Kidney tubule cell (primary cell): ENCODE results near the gene PLXDC1.
"Not testable (repeated sequence)": the region's sequence is repeated elsewhere in the genome, so short reads cannot be mapped to it uniquely, and the experiment has no call there.

ENCODE experiments used
- DNase-seq: peaks from one replicate; pipeline ENCODE4 v3.0.0-alpha.2; 2018; ENCODE audit warnings: low spot score

The PLXDC1 gene

DNA sequence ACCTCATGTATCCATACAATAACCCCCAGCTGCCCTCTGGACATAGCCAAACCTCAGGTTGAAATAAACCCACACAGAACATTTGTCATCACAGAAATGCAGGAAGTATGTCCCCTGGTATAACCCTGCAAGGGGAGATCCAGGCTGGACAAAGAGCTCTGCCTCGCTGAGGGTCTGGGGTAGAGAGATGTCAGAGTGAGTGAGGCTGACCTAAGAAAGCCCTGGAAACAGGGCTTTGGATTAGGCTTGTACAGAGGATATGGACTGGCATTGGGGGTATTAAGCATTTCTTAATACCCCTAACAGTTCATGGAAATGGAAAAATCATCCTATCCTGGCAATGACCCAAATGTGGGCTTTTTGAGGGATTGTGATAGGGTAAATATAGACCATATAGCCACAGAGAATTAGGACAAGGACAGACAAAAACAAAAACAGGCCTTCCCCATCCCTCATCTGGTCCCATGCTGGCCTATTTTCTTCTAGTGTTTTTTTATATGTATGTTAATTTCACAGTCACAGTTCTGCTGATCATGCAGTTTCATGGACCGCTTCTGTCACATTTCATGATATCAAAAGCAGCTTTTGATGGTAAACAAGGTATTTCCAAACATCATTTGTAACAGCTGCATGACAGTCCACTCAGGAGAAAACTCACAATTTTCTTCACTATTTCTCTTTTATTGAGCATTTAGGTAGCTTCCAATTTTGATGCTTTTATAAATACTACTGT, 26.1 kb downstream of the PLXDC1 start:
- DNase-seq, result no peak

DNA sequence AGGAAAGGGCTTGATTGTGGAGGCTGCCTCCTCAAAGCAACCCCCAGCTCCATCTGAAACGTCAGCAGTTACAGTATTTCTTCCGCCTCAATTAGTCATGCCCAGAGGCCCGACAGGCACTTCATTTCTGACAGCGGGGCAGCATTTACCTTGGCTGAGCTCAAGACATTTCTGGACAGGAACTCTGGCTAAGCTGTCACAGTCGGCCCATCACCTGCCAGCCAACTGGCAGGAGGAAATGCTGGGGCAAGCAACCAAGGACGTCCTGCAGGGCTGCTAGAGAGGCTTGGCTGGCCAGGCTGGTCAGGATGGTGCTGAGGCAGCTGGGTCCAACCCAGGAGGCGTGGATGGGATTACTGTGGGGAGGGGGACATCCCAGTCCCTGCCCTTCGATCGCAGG, 27.8 kb downstream of the PLXDC1 start:
- no peak for DNase-seq

DNA sequence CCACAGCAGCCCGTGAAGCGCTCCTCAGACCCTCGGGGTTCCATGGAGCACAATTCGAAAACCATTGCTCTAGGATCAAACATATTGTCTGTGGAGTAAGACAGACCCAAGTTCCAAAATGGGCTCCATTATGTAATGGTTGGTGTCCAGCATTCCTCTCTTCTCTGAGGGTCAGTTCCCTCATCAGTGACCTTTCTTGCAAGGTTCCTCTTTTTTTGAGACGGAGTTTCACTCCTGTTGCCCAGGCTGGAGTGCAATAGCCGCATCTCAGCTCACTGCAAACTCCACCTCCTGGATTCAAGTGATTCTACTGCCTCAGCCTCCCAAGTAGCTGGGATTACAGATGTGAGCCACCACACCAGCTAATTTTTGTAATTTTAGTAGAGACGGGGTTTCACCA, 28.4 kb downstream of the PLXDC1 start:
- DNase-seq, result no peak

DNA sequence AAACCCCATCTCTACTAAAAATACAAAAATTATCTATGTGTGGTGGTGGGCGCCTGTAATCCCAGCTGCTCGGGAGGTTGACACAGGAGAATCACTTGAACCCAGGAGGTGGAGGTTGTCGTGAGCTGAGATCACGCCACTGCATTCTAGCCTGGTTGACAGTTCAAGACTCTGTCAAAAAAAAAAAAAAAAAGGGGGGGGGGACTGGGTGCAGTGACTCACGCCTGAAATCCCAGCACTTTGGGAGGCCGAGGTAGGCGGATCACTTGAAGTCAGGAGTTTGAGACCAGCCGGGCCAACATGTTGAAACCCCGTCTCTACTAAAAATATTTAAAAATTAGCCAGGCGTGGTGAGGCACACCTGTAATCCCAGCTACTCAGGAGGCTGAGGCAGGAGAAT, 29.5 kb downstream of the PLXDC1 start:
- not testable (repeated sequence) for DNase-seq

DNA sequence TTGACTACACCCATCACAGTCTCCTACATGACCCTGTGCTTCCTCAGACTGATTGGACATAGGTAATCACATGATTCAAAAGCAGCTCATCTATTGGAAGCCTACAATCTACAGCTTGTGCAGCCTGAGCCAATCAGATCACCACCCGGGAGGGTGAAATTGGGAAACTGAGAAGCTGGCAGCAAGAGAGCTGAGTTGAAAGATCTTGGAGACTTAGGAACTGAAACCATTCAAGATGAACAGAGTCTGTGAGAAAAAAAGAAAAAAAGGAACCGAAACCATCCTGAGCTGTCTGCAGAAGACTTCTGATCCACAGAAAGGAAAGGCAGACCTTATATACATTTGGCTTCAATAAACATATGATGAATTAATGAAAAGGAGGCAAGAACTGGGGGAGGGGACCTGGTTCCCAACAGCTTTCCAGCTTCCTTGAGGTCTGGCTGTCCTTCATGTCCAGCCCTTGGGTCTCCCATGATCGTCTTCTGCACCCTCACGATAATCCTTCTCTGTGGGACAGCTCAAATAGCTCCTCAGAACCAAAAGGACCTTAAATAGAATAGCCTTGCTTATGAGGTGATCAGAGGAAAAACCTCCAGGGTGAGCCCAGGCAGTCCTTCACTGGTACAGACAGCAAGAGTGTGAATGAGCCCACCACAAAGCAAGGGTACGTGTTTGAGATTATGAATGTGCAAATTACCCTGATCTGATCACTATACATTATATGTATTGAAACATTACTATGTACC, 32.6 kb downstream of the PLXDC1 start:
- no peak for DNase-seq

DNA sequence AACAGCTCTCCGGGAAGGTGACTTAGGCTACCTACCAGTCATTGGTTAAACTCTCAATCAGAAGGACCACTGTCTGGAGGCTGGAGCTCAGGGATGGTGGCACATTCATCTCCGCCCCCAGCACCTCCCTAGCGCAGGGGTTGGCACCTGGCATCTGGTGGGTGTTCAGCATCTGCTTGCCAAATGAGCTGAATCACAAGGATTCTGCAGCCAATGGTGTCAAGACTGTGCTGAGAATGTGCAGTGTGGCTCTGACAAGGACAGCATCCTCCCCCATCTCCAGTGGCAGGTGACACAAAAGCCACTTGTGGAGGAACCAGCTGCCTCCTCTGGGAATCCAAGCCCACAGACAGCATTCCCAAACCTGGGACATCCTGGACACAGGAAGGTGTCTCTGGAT, 35.2 kb downstream of the PLXDC1 start:
- DNase-seq, result no peak

DNA sequence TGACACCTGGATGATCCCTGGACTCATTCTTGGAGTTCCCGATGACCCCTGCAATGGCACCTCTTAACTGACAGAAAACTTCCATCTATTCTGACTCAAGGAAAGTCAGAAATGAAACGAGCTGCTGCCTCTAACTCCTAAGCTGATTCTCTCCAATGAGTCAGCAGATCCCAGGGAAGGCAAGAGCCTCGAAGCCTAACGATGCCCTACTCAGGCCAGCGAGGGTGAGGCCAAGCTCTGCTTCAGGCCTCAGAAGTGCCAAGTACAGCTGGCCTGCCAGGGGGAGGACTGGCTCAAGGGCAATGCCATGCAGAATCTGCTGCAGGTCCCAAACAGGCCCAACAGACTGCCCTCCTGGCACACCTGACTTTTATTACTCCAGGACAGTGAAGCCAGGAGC, 36.3 kb downstream of the PLXDC1 start:
- DNase-seq, result peak; percentile 25

DNA sequence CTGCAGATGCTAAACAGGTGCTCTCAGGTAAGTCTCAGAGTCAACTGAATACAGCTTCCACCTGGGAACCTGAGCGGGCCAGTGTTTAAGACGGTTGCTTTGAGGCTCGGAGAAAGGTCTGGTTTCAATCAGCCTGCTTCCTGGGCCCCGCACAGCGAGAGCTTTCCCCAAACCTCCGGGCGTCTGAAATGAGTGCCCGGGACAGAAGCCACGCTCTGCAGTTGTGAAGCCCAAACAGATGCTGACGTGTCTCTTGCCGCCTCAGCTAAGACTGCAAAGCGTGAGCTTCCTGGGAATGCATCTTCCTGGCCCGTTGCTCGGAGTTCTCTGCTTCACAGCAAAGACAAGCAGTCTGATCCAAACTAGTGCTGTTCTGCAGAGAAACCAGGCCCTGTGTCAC, 36.7 kb downstream of the PLXDC1 start:
- no peak for DNase-seq

DNA sequence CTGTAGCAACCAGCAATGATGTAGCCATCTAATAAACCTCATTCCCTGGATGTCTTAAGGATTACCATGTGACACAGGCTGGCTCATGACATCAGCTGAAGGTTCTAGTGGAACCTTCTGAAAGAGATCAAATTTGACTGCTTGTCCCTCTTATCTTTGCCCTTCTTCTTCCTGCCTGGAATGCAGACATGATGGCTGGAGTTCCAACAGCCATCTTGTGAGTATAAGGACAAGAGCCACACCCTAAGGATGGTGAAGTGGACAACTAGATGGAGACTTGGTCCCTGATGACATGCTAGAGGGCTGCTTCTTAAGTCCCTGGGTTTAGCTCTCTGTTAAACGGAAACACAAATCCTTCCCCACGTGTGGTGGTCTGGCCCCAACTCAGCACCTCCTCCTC, 37.6 kb downstream of the PLXDC1 start:
- no peak for DNase-seq

DNA sequence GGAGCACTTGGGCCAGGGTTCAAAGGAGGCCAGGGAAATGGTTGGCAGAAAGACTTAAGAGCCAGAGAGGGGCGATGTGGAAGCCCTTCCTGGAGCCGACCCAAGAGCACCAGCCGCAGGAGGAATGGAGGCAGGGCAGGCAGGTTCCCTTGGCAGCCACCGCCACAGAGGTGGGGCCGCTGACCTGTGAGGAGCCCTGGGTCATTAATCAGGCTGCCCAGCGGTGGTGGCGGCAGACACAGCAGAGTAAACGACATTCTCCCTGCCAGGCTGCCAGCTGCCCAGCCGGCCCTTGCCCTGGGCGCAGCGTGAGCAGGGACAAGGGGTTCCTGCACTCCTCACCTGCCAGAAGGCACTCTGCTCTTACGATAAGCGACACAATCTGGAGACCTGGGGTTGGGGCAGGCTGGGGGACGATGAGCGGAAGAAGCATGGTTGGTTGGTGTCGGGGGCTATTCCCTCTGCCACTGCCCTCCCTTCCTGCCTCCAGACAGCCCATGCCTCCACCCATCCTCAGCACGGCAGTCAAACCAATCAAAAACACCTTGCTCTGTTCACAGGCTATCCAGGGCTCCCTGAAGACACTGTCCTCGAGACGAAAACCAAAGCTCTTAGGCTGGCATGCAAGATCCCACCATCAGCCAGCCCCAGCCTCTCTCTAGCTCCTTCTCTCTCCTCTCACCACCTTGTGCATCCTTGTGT, 40.9 kb downstream of the PLXDC1 start:
- DNase-seq, result peak; percentile 14

DNA sequence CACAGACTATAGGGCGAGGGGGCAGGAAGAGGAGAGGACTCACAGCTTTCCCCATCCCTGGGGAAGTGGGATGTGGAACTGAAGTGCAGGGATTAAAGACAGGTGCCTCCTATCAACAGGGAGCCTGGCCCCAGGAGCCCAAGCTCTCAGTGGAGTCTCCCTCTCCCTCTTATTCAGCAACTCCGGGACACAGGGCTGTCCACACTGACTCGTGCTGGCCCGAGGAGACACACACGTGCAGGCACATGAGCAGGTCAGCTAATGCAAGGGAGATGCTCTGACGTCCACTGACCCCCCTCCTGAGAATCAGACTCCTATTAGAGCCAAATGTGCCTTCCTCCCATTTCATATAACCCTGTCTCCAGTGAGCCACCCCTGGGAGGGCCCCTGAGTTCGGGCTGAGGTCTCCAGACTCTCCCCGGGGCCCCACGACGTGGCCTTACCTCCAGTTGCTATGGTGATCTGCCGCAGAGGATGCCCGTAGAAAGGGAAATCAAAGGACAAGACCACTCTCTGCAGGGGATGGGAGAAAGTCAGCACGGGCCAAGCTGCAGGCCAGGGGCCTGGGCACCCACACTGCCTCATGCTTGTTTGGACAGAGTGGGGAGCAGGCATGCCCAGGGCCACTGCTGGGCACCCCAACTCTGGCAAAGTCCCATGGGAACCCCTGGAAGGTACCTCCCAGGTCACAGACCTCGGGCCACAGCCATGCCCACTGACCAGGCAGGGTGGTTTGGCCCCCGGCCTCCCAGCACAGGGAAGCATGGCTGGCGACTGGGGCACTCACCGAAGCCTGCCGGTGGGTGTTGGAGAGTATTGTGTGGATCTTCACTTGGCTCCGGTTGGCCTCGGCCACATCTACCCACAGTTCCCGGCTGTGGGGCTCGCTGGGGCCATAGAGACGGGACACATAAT, 42.7 kb downstream of the PLXDC1 start:
- DNase-seq, result no peak

DNA sequence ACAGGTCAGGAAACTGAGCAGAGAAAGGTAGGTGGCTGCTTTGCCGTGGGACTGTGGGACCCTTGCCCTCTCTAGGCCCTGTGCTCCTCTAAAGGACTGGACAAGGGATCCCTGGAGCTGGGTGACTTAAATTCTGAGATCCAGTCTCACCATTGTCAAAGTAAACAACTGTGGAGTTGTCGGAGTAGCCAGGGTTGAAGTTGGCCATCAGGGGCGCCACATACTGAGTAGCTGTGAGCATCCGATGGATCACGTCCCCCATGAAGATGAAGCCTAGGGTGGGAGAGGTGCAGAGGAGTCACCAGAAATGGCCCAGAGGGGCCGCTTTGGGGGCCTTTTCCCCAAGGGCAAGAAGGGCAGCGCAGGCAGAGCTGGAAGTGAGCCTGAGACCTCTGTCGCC, 43.5 kb downstream of the PLXDC1 start:
- DNase-seq, result no peak

DNA sequence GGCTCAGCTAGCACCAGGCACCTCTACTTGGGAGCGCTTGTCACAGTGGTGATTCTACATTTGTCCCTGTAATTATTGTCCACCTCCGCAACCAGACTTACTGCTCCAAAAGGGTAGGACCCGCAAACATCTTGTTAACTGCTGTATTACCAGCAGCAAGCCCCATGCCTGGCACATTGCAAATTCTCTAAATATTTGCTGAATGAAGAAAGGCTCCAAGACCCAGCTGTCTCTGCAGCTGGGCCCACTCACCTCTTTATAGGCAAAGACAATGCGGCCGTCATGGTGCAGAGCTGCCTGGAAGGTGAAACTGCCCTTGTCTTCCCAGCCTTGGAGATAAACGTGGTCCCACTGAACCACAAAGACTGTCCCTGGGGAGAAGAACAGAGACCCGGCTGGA, 44.3 kb downstream of the PLXDC1 start:
- no peak for DNase-seq

DNA sequence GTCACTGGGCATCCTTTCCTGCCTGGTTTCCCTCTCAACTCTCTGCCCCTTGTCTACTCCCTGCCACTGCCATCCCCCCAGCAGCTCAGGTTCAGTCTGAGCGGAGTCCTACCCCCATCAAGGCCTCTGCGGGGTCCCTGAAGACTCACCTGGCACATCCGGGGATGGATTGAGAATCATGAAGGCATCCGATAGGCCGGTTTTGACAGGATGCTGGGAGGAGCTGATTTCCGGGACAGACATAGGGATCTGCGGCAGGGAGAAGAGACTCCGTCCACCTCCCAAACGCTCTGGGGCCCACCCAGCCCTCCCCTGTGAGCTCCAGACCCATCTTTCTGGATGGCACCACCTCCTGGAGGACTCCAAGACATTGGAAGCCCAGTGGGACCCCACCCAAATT, 45.7 kb downstream of the PLXDC1 start:
- DNase-seq, result no peak

DNA sequence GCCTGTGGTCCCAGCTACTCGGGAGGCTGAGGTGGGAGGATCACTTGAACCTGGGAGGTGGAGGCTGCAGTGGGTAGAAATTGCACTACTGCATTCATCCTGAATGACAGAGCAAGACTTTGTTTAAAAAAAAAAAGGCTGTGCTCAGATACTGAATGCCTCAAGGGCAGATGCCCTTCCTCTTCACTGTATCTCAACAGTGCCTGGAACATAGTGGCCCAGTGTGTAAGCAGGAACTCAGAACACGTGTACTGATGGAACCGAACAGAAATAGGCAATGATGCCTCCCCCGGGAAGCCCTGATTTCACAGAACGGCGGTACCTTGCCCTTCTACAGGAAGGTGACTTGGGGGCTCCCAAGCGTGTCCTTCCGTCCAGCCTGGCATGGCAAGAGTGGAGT, 46.8 kb downstream of the PLXDC1 start:
- DNase-seq, result no peak

DNA sequence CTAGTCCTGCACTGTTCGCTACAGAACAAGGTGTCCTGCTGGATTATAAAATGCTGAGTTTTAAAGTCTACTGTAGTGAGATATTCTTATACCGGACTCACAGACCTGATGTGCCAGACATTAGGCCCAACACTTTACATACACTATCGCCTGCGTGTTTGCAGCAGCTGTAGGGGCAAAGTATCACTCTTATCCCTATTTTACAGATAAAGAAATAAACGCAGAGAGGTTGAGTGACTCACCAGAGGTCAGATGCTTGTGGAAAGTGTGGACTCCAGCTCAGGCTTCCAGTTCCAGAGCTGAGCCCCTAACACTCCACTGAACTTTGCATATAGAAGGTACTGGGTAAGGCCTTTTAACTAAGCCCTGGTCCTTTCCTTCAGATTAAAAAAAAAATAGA, 47.4 kb downstream of the PLXDC1 start:
- DNase-seq, result no peak

DNA sequence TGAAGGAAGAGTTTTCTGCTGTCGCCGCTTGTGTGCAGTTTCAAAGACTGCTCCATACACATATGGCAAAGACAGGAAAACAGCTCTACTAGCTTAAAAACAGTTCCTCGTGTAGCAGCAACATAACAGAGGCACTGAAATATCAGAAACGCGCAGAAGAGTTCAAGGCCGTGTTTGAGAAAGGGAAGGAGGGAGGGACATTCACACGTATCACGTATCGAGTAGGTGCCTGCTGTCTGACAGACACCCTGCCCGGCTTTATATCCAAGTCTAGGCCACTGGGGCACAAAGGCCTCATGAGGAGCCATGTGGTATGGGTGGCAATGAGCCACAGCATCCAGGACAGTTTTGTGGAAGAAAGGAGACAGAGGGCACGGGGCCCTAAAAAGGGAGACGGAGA, 50.3 kb downstream of the PLXDC1 start:
- DNase-seq, result no peak

DNA sequence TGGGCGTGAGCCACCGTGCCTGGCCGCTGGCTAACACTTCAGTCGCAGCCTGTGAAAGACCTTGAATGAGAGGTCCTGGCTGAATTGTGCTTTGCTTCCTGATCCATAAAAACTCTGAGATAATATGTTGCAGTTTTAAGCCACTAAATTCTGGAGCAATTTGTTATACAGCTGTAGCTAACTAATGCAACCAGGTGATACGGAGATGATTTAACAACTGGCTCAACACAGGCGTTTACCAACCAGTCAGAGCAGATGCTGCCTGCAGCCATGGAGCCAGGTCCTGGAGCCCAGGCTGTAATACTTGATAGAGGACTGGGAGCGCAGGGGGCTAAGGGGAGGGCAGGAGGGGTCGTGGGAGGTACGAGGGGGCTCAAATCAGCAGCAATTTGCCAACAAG, 50.9 kb downstream of the PLXDC1 start:
- no peak for DNase-seq

DNA sequence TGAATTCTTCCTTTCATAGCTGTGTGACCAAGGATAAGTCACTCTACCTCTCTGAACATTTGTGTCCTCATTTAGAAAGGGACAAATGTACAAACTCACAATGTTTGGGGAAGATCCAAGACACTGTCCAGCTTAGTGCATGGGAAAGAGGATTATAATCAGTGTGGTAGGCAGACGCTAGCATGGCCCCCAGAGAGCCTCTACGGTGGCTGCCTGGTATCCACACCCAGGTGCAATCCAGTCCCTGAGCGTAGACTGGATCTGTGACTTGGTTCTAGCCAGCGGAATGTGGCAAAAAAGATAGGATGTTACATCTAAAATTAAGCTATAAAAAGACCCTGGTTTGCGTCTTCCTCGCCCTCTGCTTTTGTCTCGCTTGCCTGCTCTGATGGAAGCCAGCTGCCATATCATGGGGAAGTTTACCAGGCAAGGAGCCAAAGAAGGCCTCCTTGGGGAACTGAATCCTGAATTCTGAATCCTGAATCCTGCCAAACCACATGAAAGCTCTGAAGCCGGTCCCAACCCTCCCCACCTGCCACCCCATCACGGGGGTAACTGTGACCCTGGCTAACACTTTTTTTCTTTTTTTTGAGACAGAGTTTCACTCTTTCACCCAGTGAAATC, 51.7 kb downstream of the PLXDC1 start:
- DNase-seq, result no peak

DNA sequence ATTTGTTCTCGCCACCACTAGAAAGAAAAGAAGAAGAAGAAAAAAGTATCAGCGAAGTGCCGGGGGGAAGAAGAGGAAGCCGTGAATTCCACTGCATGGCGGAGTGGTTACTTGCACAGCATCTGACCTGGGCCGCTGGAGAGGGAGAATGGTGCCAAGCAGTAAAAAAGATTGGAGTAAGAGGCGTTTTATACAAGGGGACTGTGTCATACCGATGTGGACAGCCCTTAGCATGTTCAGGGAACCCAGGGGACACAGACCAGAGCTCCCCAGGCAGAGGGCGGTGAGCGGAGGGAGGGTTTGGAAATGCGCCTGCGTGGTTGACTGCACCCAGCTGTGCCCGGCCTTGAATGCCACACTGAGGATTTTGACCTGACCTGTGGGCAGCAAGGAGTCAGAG, 52.8 kb downstream of the PLXDC1 start:
- peak; percentile 18 for DNase-seq

DNA sequence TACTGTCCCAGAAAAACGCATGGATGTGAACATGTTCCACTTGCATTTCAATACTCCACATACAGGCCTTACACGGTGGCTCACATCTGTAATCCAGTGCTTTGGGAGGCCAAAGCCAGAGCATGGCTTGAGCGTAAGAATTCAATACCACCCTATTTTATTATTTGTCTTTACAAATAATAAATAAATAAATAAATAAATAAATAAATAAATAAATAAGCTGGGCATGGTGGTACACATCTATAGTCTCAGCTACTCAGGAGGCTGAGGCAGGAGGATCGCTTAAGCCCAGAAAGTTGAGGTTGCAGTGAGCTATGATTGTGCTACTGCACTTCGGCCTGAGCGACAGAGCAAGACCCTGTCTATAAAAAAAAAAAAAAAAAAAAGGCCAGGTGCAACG, 53.9 kb downstream of the PLXDC1 start:
- no peak for DNase-seq

DNA sequence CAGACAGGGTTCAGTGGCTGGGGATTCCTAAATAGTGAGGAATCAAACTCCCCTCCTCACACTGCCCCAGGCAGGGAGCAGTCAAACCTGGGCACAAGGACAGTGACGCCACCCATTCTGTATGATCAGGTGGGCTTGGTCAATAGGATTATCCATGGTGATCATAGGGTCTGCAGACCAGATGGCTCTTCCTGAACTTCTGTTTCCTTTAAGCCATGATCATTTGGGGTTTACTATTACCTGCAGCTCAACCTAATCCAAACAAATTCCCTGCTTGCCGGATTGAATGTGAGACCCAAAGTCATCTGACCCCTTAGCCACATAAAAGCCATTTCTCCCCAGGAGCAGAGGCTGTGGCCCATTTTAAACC, 54.3 kb downstream of the PLXDC1 start:
- no peak for DNase-seq
